ENCODE data around the gene UNC5CL.

GRCh38 chr6:41047745-41048732 lies 9.0 kb upstream of the UNC5CL start:
- TF ChIP-seq SUZ12 (IDR thresholded peaks at IDR 0.05; ENCODE audit: extremely low read depth, insufficient read depth, insufficient read length) (no peak), YY1 (IDR thresholded peaks at IDR 0.05; ENCODE audit: insufficient read depth, insufficient read length) (no peak)

Data from NT2/D1 (cell line).